ENCODE results near the gene LDHAL6B.
A peak's percentile ranks its signal among the peaks of the same experiment; 100 is the strongest.

Gene LDHAL6B

DNA sequence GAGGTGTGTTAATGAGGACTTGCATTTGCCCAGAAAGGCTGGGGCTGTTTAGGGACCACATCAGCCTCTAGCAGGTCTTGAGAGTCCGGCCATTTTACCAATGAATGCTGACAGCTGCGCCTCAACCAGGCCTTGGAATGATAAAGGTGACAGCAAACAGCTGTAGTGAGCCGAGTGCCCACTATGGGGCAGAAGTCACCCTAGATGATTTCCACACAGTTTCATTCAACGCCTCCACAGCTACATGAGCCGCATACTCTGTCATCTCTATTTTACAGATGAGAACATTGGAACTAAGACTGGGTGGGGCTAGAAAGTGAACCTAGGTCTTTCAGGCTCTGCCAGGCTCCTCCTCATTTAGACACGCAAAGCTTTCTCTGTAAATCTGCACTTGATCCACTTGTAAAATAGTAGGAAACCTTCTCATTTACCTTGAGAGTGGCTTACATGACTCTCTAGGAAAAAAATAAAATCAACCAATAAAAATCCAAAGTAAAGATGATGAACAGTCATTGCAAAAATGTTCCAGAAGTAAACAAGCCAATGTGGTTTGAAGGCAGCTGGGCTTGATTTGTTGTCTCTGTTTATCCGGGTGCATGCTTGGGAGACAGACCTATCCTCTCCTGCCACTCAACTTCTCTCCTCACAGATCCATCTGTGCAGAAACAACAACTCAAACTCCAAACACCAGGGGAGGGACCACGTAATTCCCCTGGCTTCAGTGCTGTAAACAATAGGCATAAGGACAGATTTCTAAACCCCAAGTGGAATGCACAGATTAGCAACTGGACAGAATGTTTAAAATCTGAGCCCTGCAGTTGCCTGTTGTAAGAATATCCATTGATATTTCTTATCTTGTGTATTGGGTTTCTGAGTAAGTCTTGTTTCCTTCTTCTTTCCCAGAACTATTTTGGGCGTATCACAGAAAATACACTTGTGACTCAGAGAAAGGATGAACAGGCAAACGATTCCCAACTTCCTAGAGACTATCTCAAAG, 31.5 kb upstream of the LDHAL6B start:
- POLR2A ChIA-PET: interaction anchor here (1.1 kb wide), 1 partner anchor 197 kb away, joined by 5 read pairs; the partner anchor contains the start of gene MYO1E
- H3K4me3 ChIP-seq (ENCODE audit: low read depth, low read length): no peak overlapping the region
- CTCF ChIA-PET: interaction anchor here (0.8 to 2.1 kb wide), 18 partner anchors 9 to 326 kb away, joined by 3 to 15 read pairs (median 4); no protein-coding TSS in a partner anchor
- TF ChIP-seq, protein P1, sequence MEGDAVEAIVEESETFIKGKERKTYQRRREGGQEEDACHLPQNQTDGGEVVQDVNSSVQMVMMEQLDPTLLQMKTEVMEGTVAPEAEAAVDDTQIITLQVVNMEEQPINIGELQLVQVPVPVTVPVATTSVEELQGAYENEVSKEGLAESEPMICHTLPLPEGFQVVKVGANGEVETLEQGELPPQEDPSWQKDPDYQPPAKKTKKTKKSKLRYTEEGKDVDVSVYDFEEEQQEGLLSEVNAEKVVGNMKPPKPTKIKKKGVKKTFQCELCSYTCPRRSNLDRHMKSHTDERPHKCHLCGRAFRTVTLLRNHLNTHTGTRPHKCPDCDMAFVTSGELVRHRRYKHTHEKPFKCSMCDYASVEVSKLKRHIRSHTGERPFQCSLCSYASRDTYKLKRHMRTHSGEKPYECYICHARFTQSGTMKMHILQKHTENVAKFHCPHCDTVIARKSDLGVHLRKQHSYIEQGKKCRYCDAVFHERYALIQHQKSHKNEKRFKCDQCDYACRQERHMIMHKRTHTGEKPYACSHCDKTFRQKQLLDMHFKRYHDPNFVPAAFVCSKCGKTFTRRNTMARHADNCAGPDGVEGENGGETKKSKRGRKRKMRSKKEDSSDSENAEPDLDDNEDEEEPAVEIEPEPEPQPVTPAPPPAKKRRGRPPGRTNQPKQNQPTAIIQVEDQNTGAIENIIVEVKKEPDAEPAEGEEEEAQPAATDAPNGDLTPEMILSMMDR (IDR thresholded peaks at IDR 0.05; ENCODE audit: insufficient read depth, low read length, missing control alignments): peak; percentile 73
- no peak for DNase-seq (ENCODE audit: low read depth, low spot score)

DNA sequence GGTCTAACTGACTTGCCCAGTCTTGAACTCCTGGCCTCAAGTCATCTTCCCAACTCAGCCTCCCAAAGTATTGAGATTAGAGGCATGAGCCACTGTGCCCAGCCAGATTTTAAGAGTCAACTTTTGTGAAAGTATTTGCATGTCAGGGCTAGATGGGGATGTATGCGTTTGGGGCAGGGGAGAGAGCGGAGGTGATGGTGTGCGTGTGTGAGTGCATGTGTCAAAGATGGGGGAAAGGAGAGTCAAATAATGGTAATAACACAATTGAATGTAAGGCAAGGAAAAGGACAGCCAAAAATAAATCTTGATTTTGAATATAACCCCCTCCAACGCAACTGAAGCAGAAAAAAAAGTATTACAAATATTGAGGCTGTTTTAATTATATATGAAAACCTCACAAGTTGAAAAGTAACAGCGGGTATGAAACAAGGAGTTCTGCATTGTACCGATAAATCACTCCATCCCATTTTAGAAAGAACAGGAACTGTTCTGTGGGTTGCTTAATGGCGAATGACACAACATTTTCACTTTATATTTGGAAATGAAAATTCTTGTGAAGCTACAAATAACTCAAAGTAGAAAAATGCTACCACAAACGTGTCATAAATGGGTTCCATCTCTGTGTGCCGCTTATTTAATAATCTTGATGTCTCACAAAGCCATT, 29.9 kb upstream of the LDHAL6B start:
- CTCF ChIA-PET: interaction anchor here (1.3 kb wide), 1 partner anchor 39 kb away, joined by 4 read pairs; no protein-coding TSS in a partner anchor
- POLR2A ChIA-PET: no interaction called here
- TF ChIP-seq, protein P1 (IDR thresholded peaks at IDR 0.05; ENCODE audit: insufficient read depth, low read length, missing control alignments): no peak
- no peak overlapping the region for H3K4me3 ChIP-seq (ENCODE audit: low read depth, low read length)
- no peak for DNase-seq (ENCODE audit: low read depth, low spot score)

DNA sequence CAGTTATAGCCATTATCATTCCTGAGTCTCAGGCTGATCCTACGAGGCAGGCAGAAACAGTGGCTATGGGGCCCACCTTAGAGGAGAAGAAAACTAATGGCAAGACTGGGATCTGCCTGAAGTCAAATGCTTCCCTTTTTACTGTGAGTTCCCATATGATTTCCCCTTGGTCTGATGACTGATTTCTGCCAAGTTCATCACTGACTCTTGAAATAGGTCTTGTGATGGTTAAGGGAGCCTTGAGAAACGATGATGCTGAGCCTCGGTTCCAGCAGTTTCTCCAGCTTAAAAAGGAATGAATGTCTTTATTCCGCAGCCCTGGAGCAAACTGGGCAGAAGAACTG, 29.4 kb upstream of the LDHAL6B start:
- CTCF ChIA-PET: interaction anchor here (1.3 kb wide), 1 partner anchor 39 kb away, joined by 4 read pairs; no protein-coding TSS in a partner anchor
- no peak for DNase-seq (ENCODE audit: low read depth, low spot score)
- POLR2A ChIA-PET: no interaction called here
- H3K4me3 ChIP-seq (ENCODE audit: low read depth, low read length): no peak overlapping the region
- TF ChIP-seq, protein P1 (IDR thresholded peaks at IDR 0.05; ENCODE audit: insufficient read depth, low read length, missing control alignments): no peak

DNA sequence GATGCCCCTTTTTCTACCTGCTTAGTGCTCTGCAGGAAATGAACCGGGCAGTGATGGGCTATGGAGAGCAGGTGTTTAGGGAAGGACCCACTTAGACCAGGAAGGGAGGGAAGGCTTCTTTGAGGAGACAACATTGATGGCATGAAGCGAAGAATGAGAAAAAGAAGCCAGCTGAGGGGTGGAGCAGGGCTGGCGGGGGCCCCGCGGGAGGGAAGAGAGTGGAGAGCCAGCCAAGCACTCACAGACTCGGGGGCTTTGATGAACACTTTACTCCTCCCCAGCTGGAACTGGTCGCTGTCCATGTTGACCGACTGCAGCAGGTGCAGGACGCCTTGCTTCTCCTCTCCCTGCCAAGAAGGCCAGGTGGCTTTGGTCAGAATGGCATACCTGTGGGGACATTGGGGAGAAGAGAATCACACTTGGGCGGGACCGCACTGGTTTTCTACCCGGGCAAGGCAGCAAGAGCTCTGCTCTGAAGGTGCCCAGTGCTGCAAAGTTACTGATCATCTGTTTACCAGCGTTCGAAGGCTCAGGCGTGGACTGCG, 28.4 kb upstream of the LDHAL6B start:
- no peak for DNase-seq (ENCODE audit: low read depth, low spot score)
- CTCF ChIA-PET: no interaction called here
- TF ChIP-seq, protein P1 (IDR thresholded peaks at IDR 0.05; ENCODE audit: insufficient read depth, low read length, missing control alignments): no peak
- H3K4me3 ChIP-seq (ENCODE audit: low read depth, low read length): no peak overlapping the region
- POLR2A ChIA-PET: no interaction called here

DNA sequence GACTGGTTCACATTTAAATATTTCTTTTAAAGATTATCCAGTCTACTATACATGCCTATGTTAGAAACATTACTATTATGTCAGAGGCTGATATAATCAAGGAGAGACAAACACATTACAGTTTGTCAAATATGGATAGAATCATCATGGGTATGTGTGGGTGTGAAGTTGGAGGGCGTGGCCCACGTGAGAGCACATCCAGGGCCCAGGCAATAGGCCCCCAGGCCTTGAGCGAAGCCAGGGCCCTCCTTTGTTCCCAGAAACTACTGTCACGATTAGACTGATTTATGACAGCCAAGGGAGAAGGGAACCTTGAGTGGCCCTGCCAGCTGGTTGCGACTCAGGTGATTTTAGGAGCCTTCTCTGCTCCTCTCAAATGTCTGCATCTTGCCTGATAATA, 26.9 kb upstream of the LDHAL6B start:
- CTCF ChIA-PET: interaction anchor here (0.7 to 0.9 kb wide), 2 partner anchors 8 to 311 kb away, joined by 3 read pairs; no protein-coding TSS in a partner anchor
- no peak overlapping the region for H3K4me3 ChIP-seq (ENCODE audit: low read depth, low read length)
- POLR2A ChIA-PET: no interaction called here
- TF ChIP-seq, protein P1 (IDR thresholded peaks at IDR 0.05; ENCODE audit: insufficient read depth, low read length, missing control alignments): no peak
- no peak for DNase-seq (ENCODE audit: low read depth, low spot score)
